Upper lobe of left lung (tissue), 4 donors: ENCODE results near the gene TIMM21.

Experiments
- EP300 ChIP-seq, 4 donors: sonication (generic); formaldehyde crosslinking; IDR thresholded peaks; one replicate each; pipeline ENCODE4 v1.5.1; 2017; ENCODE audit warnings: antibody characterized with exemption in 4 of 4, control low read depth in 2 of 4
- POLR2A ChIP-seq, 4 donors: fragments of 450-650 bp; IDR thresholded peaks; one replicate each; pipeline ENCODE4 v1.5.1; 2016 to 2017; ENCODE audit warnings: antibody characterized with exemption in 4 of 4, mild to moderate bottlenecking in 2 of 4
- POLR2AphosphoS5 ChIP-seq, 2 donors: sonication (generic); formaldehyde crosslinking; IDR thresholded peaks; one replicate each; pipeline ENCODE4 v1.5.1; 2017; ENCODE audit warnings: antibody characterized with exemption in 2 of 2
- TF ChIP-seq, protein P1 (sequence below), 6 experiments: fragments of 450-650 bp in 4 of 6; fragments of 200-600 bp in 2 of 6; sonication (generic) in 2 of 6; IDR thresholded peaks; one replicate each; pipeline ENCODE4 v1.5.1; 2016 to 2019; ENCODE audit warnings: antibody characterized with exemption in 6 of 6

DNA sequence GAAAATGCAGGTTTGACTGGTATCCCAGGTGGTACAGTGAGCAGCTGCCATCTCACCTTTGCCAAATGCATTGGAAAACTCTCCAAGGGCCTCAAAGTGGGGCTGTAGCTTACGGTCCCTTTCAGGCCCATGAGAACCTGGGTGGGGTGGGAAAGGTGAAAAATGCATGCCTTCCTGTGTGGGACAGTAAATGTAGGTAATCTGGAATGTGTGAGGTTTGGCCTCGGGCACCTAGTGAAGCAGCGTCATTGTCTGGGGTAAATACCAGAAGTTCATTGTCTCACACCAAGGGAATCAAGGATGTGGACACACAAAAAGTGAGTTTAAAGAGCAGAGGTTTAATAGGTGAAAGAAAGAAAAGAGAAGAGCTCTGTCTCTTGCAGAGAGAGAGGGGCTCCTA lies 36.6 kb downstream of the TIMM21 start:
- TF ChIP-seq, protein P1, sequence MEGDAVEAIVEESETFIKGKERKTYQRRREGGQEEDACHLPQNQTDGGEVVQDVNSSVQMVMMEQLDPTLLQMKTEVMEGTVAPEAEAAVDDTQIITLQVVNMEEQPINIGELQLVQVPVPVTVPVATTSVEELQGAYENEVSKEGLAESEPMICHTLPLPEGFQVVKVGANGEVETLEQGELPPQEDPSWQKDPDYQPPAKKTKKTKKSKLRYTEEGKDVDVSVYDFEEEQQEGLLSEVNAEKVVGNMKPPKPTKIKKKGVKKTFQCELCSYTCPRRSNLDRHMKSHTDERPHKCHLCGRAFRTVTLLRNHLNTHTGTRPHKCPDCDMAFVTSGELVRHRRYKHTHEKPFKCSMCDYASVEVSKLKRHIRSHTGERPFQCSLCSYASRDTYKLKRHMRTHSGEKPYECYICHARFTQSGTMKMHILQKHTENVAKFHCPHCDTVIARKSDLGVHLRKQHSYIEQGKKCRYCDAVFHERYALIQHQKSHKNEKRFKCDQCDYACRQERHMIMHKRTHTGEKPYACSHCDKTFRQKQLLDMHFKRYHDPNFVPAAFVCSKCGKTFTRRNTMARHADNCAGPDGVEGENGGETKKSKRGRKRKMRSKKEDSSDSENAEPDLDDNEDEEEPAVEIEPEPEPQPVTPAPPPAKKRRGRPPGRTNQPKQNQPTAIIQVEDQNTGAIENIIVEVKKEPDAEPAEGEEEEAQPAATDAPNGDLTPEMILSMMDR (IDR thresholded peaks at IDR 0.05) = no peak
- TF ChIP-seq EP300 (IDR thresholded peaks at IDR 0.05) = no peak
- no peak for TF ChIP-seq POLR2AphosphoS5 (IDR thresholded peaks at IDR 0.05)
- no peak for TF ChIP-seq POLR2A (IDR thresholded peaks at IDR 0.05)
